T-helper 22 cell (primary cell): ENCODE measurements around the gene ANKRD11.
"Not testable (repeated sequence)": the region's sequence is repeated elsewhere in the genome, so short reads cannot be mapped to it uniquely, and the experiment has no call there.

ENCODE experiments used
- DNase-seq: peaks from one replicate; pipeline ENCODE4 v3.0.0-alpha.2; 2020; ENCODE audit warnings: low read depth

The ANKRD11 gene

GRCh38 chr16:89344846-89345611 is 145.3 kb downstream of the ANKRD11 start:
- no peak for DNase-seq

- no peak for DNase-seq
Observed at GRCh38 chr16:89344458-89344834, 145.9 kb downstream of the ANKRD11 start.

- DNase-seq, result no peak
Observed at GRCh38 chr16:89343501-89344457, 146.6 kb downstream of the ANKRD11 start.

- DNase-seq, result no peak
Observed at GRCh38 chr16:89341697-89342694, 148.4 kb downstream of the ANKRD11 start.

- DNase-seq, result no peak
Observed at GRCh38 chr16:89341279-89341678, 149.1 kb downstream of the ANKRD11 start.

GRCh38 chr16:89338863-89339262 is 151.5 kb downstream of the ANKRD11 start:
- no peak for DNase-seq

- DNase-seq, result no peak
Observed at GRCh38 chr16:89337965-89338364, 152.4 kb downstream of the ANKRD11 start.

GRCh38 chr16:89335803-89336485 is 154.4 kb downstream of the ANKRD11 start:
- DNase-seq, result no peak

GRCh38 chr16:89334988-89335802 is 155.2 kb downstream of the ANKRD11 start:
- no peak for DNase-seq

- DNase-seq, result no peak
Observed at GRCh38 chr16:89334461-89334860, 155.9 kb downstream of the ANKRD11 start.

GRCh38 chr16:89334050-89334449 is 156.3 kb downstream of the ANKRD11 start:
- DNase-seq, result no peak

- DNase-seq, result not testable (repeated sequence)
Observed at GRCh38 chr16:89333401-89334001, 156.9 kb downstream of the ANKRD11 start.

- no peak for DNase-seq
Observed at GRCh38 chr16:89332902-89333245, 157.5 kb downstream of the ANKRD11 start.

GRCh38 chr16:89332243-89332901 is 158.0 kb downstream of the ANKRD11 start:
- no peak for DNase-seq

GRCh38 chr16:89331371-89332109 is 158.8 kb downstream of the ANKRD11 start:
- no peak for DNase-seq

GRCh38 chr16:89330177-89330856 is 160.0 kb downstream of the ANKRD11 start:
- peak; percentile 66 for DNase-seq

- not testable (repeated sequence) for DNase-seq
Observed at GRCh38 chr16:89329830-89330176, 160.6 kb downstream of the ANKRD11 start.
